ENCODE measurements around the gene PRMT9. TPM values are rescaled to one million over a fixed set of nuclear protein-coding genes. Genes with fewer than 3 reads are reported as not detected.

The PRMT9 gene
- total RNA-seq, 4 donors from 2014 or later = 5.9 to 11.1 (median 6.9) TPM

GRCh38 chr4:147640331-147640730 is 43.6 kb downstream of the PRMT9 start:
- Histone ChIP-seq H3K27ac (no peak overlapping the region), H3K4me1 (peaks cover 0 to 6% (median 0%) of the 10 kb centered on the region in 4 donors), H3K4me3 (no peak overlapping the region), H3K27me3 (no peaks in the 10 kb centered on the region), H3K9me3 (peaks cover 0 to 8% (median 0%) of the 10 kb centered on the region in 4 donors), H3K36me3 (peaks cover 0 to 62% (median 0%) of the 10 kb centered on the region in 3 donors)
- TF ChIP-seq EP300 (IDR thresholded peaks at IDR 0.05) = no peak
- no peak for TF ChIP-seq CTCF (IDR thresholded peaks at IDR 0.05)
- TF ChIP-seq POLR2A (IDR thresholded peaks at IDR 0.05) = no peak
- DNase-seq (ENCODE audit: low spot score in 2 of 2) = no peak
- WGBS, 2 donors = 96 to 97% methylated on average over 1 of the region's 1 CpG

DNA sequence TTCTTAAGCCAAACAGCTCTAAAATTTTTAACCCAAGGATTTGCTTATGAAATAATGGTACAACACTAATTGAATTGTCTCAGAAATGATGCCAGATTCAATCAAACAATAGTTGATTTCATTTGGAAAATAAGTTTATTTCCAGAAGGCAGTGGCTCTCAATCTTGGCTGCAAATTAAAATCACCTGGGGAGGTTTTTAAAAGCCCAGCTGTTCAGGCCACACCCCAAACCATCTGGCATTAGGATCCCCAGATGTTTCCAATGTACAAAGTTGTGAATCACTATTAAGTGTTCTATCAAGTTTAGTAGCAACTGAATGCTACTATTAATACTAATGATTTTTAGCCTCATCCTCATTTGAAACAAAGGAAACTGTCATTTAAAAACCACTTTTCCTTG is 44.6 kb downstream of the PRMT9 start:
- Histone ChIP-seq H3K9me3 (peaks cover 0 to 8% (median 0%) of the 10 kb centered on the region in 4 donors), H3K27me3 (no peaks in the 10 kb centered on the region), H3K36me3 (peaks cover 0 to 71% (median 4%) of the 10 kb centered on the region in 3 donors), H3K27ac (no peak overlapping the region), H3K4me1 (peaks cover 0 to 6% (median 0%) of the 10 kb centered on the region in 4 donors), H3K4me3 (no peak overlapping the region)
- TF ChIP-seq EP300 (IDR thresholded peaks at IDR 0.05) (no peak), POLR2A (IDR thresholded peaks at IDR 0.05) (no peak), CTCF (IDR thresholded peaks at IDR 0.05) (no peak)
- no peak for DNase-seq (ENCODE audit: low spot score in 2 of 2)

DNA sequence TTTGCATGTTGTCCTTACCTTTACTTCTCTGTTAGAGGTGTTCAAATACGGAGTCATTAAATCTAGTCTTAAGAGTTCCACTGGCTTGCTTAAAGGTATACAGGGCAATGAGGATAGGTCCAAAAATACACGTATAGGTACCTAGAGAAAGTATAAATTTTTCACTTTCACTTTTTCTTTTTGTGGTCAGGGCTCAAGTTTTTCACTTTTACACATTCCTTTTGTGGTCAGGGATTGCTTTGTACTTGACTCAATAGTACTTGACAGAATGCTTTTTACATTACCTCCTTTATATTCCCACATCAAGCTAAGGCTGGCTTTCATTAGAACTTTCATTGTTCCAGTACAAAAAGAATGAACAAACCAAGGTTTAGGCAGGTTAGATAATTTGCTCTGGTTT is 45.0 kb downstream of the PRMT9 start:
- WGBS, 2 donors = 68 to 78% methylated on average over 2 of the region's 2 CpGs
- no peak for DNase-seq (ENCODE audit: low spot score in 2 of 2)
- TF ChIP-seq CTCF (IDR thresholded peaks at IDR 0.05) = no peak
- TF ChIP-seq POLR2A (IDR thresholded peaks at IDR 0.05) = no peak
- TF ChIP-seq EP300 (IDR thresholded peaks at IDR 0.05) = no peak
- Histone ChIP-seq H3K27me3 (no peaks in the 10 kb centered on the region), H3K4me3 (no peak overlapping the region), H3K4me1 (peaks cover 0 to 6% (median 0%) of the 10 kb centered on the region in 4 donors), H3K9me3 (peaks cover 0 to 8% (median 0%) of the 10 kb centered on the region in 4 donors), H3K36me3 (peaks cover 0 to 76% (median 6%) of the 10 kb centered on the region in 3 donors), H3K27ac (no peak overlapping the region)

DNA sequence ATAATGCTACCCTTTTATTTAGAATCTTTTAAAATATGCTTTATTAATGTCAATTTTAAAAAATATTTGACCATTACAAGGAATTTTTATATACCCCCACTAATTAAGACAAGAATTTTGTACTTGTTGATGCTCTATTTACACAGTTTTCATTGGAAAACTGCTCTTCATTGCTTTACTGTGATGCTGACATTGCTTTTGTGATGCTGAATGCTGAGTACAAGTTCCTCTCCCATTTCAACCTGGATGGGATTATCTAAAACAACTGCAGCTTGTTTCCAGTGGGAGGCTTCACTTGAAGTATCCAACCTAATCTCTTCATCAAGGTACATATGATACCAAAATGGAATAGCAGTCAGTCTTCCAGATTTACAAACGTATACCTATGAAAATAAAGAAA is 45.6 kb downstream of the PRMT9 start:
- 77 to 89% methylated on average over 1 of the region's 1 CpG for WGBS, 2 donors
- Histone ChIP-seq H3K27me3 (no peaks in the 10 kb centered on the region), H3K4me3 (no peak overlapping the region), H3K4me1 (peaks cover 0 to 6% (median 0%) of the 10 kb centered on the region in 4 donors), H3K36me3 (peaks cover 0 to 76% (median 6%) of the 10 kb centered on the region in 3 donors), H3K9me3 (peaks cover 0 to 8% (median 0%) of the 10 kb centered on the region in 4 donors), H3K27ac (no peak overlapping the region)
- TF ChIP-seq CTCF (IDR thresholded peaks at IDR 0.05) = no peak
- TF ChIP-seq EP300 (IDR thresholded peaks at IDR 0.05) = no peak
- no peak for TF ChIP-seq POLR2A (IDR thresholded peaks at IDR 0.05)
- DNase-seq (ENCODE audit: low spot score in 2 of 2) = no peak

DNA sequence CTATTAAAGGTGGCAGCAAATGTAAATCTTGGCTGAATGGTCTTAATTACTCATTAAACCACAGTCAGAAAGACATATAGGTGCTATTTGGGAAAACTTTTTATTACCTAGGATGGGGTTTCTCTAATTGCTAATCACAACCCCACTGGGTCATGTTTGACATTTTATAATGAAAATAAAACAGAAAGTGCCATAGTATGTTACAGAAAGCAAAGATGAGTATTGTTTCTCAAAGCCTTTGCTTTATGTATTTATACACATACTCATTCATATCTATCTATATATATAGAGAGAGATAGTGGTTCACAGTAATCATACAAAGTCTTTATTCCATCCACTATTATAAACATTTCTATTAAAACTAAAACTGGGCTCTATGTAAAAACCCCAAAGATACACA is 48.6 kb downstream of the PRMT9 start:
- H3K27me3 ChIP-seq = no peaks in the 10 kb centered on the region
- no peak overlapping the region for H3K4me3 ChIP-seq
- no peak overlapping the region for H3K27ac ChIP-seq
- peaks cover 0 to 6% (median 0%) of the 10 kb centered on the region in 4 donors for H3K4me1 ChIP-seq
- TF ChIP-seq CTCF (IDR thresholded peaks at IDR 0.05) = no peak
- DNase-seq (ENCODE audit: low spot score in 2 of 2) = no peak
- H3K9me3 ChIP-seq = peaks cover 0 to 8% (median 0%) of the 10 kb centered on the region in 4 donors
- peaks cover 0 to 79% (median 13%) of the 10 kb centered on the region in 3 donors for H3K36me3 ChIP-seq
